ENCODE data around the gene TMOD2. TPM values are rescaled to one million over a fixed set of nuclear protein-coding genes. Genes with fewer than 3 reads are reported as not detected.

The TMOD2 gene
- total RNA-seq, 6 experiments from 2014 or later: 11.0 to 14.9 (median 13.5) TPM

DNA sequence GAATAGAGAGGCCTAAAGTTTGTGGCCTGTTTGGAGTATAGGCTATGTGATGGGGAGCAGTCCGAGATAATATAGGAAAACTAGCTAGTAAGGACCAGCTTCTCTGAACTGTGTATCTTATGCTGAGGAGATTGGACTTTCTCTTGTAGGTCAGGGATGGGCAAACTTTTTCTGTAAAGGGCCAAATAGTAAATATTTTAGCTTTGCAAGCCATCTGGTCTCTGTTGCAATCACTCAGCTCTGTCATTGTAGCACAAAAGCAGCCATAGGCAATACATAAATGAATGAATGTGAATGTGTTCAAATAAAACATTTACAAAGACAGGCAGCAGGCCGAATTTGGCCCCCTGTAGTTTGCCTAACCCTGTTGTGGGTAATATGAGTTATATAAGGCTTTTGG lies 102.6 kb downstream of the TMOD2 start:
- Mint-ChIP-seq H3K36me3 (ENCODE audit: low read depth) (peaks cover 29% of the 10 kb centered on the region), H3K27me3 (ENCODE audit: insufficient read depth) (peaks cover 2% of the 10 kb centered on the region; the same call in 1 of the 2 replicates), H3K9me3 (no peaks in the 10 kb centered on the region), H3K27ac (peak overlapping the region; percentile 2; the same call in 1 of the 2 replicates), H3K4me3 (no peak overlapping the region), H3K4me1 (ENCODE audit: low read depth) (peaks cover 80% of the 10 kb centered on the region)
- DNase-seq: no peak
- no peak for TF ChIP-seq CTCF (IDR thresholded peaks at IDR 0.05)

DNA sequence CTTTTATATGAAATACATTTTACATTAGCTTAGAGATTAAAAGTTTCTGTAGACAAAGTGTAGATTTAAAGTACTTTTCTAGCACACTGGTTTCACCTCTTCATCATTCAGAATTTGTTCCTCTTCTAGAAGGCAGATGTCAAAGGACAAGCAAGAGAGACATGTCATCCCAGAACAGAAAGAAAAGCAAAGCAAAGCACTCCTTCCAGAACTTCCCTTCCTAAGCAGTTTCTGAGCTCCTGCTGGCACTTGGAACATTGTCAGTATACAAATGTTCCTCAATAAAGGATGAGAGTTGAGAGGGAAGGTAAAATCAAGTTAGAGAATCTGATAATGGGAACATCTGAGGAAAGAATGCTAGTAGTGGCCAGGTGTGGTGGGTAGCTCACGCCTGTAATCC lies 104.2 kb downstream of the TMOD2 start:
- Mint-ChIP-seq H3K36me3 (ENCODE audit: low read depth) (peaks cover 31% of the 10 kb centered on the region), H3K9me3 (no peaks in the 10 kb centered on the region), H3K4me1 (ENCODE audit: low read depth) (peaks cover 71% of the 10 kb centered on the region), H3K27me3 (ENCODE audit: insufficient read depth) (peaks cover 2% of the 10 kb centered on the region; the same call in 1 of the 2 replicates), H3K27ac (peak overlapping the region; percentile 16), H3K4me3 (no peak overlapping the region)
- no peak for DNase-seq
- TF ChIP-seq CTCF (IDR thresholded peaks at IDR 0.05): no peak

- DNase-seq: no peak
- Mint-ChIP-seq H3K36me3 (ENCODE audit: low read depth) (peaks cover 28% of the 10 kb centered on the region), H3K9me3 (no peaks in the 10 kb centered on the region), H3K4me1 (ENCODE audit: low read depth) (peaks cover 66% of the 10 kb centered on the region), H3K27me3 (ENCODE audit: insufficient read depth) (no peaks in the 10 kb centered on the region), H3K4me3 (no peak overlapping the region), H3K27ac (no peak overlapping the region)
- no peak for TF ChIP-seq CTCF (IDR thresholded peaks at IDR 0.05)
Observed at GRCh38 chr15:51856714-51857380, 105.5 kb downstream of the TMOD2 start.

DNA sequence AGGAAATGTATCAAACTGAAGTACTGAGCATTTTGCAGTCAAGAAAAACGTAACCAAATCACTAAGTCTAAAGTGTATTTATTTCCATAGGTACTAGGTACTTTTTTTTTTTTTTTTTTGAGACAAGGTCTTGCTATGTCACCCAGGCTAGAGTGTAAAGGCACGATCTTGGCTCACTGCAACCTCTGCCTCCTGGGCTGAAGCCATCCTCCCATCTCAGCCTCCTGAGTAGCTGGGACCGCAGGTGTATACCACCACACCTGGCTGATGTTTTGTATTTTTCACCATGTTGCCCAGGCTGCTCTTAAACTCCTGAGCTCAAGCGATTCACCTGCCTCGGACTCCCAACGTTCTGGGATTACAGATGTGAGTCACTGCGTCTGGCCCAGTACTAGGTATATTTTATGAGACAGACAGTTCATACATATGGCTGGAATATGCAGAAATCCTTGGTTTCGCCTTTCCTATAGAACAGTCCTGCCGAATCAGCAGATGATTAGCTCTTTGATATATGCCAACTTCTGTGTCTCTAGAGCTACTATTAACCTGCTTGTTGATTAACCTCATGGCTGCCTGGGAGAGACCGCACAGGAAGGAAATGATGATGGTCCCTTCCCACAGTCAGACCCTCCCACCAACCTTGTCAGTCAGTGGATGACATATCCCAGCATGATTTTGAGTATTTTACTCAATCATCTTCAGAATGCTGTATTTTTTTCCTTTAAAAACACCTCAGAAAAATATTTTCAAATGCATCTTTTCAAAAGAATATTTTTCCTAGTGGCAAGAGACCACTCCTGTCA lies 110.4 kb downstream of the TMOD2 start:
- H3K27ac Mint-ChIP-seq: no peak overlapping the region
- TF ChIP-seq CTCF (IDR thresholded peaks at IDR 0.05): no peak
- H3K9me3 Mint-ChIP-seq: no peaks in the 10 kb centered on the region
- no peak for DNase-seq
- peaks cover 69% of the 10 kb centered on the region for H3K4me1 Mint-ChIP-seq (ENCODE audit: low read depth)
- no peak overlapping the region for H3K4me3 Mint-ChIP-seq
- peaks cover 58% of the 10 kb centered on the region for H3K36me3 Mint-ChIP-seq (ENCODE audit: low read depth)
- H3K27me3 Mint-ChIP-seq (ENCODE audit: insufficient read depth): peaks cover 1% of the 10 kb centered on the region; the same call in 1 of the 2 replicates

- no peak overlapping the region for H3K4me3 Mint-ChIP-seq
- H3K27me3 Mint-ChIP-seq (ENCODE audit: insufficient read depth): peaks cover 1% of the 10 kb centered on the region; the same call in 1 of the 2 replicates
- H3K36me3 Mint-ChIP-seq (ENCODE audit: low read depth): peaks cover 70% of the 10 kb centered on the region
- H3K9me3 Mint-ChIP-seq: no peaks in the 10 kb centered on the region
- H3K4me1 Mint-ChIP-seq (ENCODE audit: low read depth): peaks cover 76% of the 10 kb centered on the region
- peak overlapping the region; percentile 52 for H3K27ac Mint-ChIP-seq
- no peak for DNase-seq
- no peak for TF ChIP-seq CTCF (IDR thresholded peaks at IDR 0.05)
Observed at GRCh38 chr15:51863131-51863530, 111.7 kb downstream of the TMOD2 start.
